GM21529 (cell line): ENCODE results near the gene CERS2.

Source experiments
- ATAC-seq: cut with Tn5 transposase; IDR thresholded peaks from one replicate; pipeline ENCODE4 v1.9.1; 2021; ENCODE audit not compliant: unreplicated experiment

Gene CERS2

GRCh38 chr1:150999051-150999674 is 24.5 kb upstream of the CERS2 start:
- ATAC-seq, result no peak

GRCh38 chr1:150997949-150998348 is 23.3 kb upstream of the CERS2 start:
- ATAC-seq, result no peak

GRCh38 chr1:150997126-150997872 is 22.7 kb upstream of the CERS2 start:
- ATAC-seq, result no peak

GRCh38 chr1:150995896-150996295 is 21.3 kb upstream of the CERS2 start:
- ATAC-seq, result no peak

GRCh38 chr1:150995460-150995859 is 20.8 kb upstream of the CERS2 start:
- ATAC-seq, result no peak

GRCh38 chr1:150994248-150994647 is 19.6 kb upstream of the CERS2 start:
- no peak for ATAC-seq

- no peak for ATAC-seq
Measured at GRCh38 chr1:150992626-150993025, 18.0 kb upstream of the CERS2 start.

- no peak for ATAC-seq
Measured at GRCh38 chr1:150987924-150988323, 13.3 kb upstream of the CERS2 start.

- no peak for ATAC-seq
Measured at GRCh38 chr1:150985179-150985825, 10.7 kb upstream of the CERS2 start.

- no peak for ATAC-seq
Measured at GRCh38 chr1:150981805-150982712, 7.4 kb upstream of the CERS2 start, which contains the start of gene ANXA9. ANXA9 (plus strand) TSS chr1:150982292; CDS start chr1:150983106, 814 bp downstream.

GRCh38 chr1:150981177-150981804 is 6.7 kb upstream of the CERS2 start:
- no peak for ATAC-seq

- peak; percentile 56 for ATAC-seq
Measured at GRCh38 chr1:150979092-150980056, 4.7 kb upstream of the CERS2 start.

GRCh38 chr1:150976879-150977694 is 2.5 kb upstream of the CERS2 start:
- ATAC-seq, result no peak

- ATAC-seq, result no peak
Measured at GRCh38 chr1:150976401-150976821, 1.8 kb upstream of the CERS2 start.

GRCh38 chr1:150973836-150974579 is 627 bp downstream of the CERS2 start:
- ATAC-seq, result peak; percentile 41

GRCh38 chr1:150973258-150973835 is 1.3 kb downstream of the CERS2 start:
- ATAC-seq, result no peak

- ATAC-seq, result no peak
Measured at GRCh38 chr1:150972417-150972940, 2.2 kb downstream of the CERS2 start.
